Measurements from ENCODE around the gene NBAS. TPM values are rescaled to one million over a fixed set of nuclear protein-coding genes. Genes with fewer than 3 reads are reported as not detected.

NBAS gene
- total and polyA plus RNA-seq, 9 of the 15 experiments (the other 6 are each of a cell fraction or from before 2014, with no cell fraction given): 15.3 to 94.4 (median 69.9) TPM

GRCh38 chr2:15300624-15301573 is 260.2 kb downstream of the NBAS start:
- POLR2A ChIA-PET: interaction anchor here (1.2 kb wide), 1 partner anchor 12 kb away, joined by 4 read pairs; no protein-coding TSS in a partner anchor
- CTCF ChIA-PET (ENCODE audit: low intra/inter-chr PET ratio): no interaction called here
- Histone ChIP-seq H3K9me1 (ENCODE audit: control insufficient read depth, insufficient read depth, low read length) (no peaks in the 10 kb centered on the region), H3K9me3 (replicated peaks; ENCODE audit: control insufficient read depth, insufficient read depth, low read depth, low read length) (no peaks in the 10 kb centered on the region; the same call in 1 of the 2 replicates), H3K4me1 (replicated peaks in 1 of 2; ENCODE audit: control insufficient read depth in 2 of 2, insufficient read depth in 2 of 2, low read length in 2 of 2) (peaks cover 0 to 15% of the 10 kb centered on the region in 2 experiments; a peak in 3 of 5 replicates), H3K27ac (ENCODE audit: extremely low read depth, low read depth, low read length) (no peak overlapping the region), H4K20me1 (replicated peaks; ENCODE audit: control insufficient read depth, insufficient read depth, low read length) (no peaks in the 10 kb centered on the region), H3K79me2 (ENCODE audit: control insufficient read depth, insufficient read depth, low read length) (no peaks in the 10 kb centered on the region), H3K9ac (ENCODE audit: insufficient read depth in 1 of 2, low read depth in 2 of 2, low read length in 2 of 2) (no peak overlapping the region), H3K4me2 (ENCODE audit: insufficient read depth, low read length) (no peak overlapping the region), H3K36me3 (ENCODE audit: control insufficient read depth, insufficient read depth, low read length) (peaks cover 93% of the 10 kb centered on the region), H3K4me3 (no peak overlapping the region), H3K27me3 (ENCODE audit: control insufficient read depth in 2 of 2, insufficient read depth in 2 of 2, low read length in 2 of 2) (no peaks in the 10 kb centered on the region), H2AFZ (ENCODE audit: low read depth, low read length) (no peak overlapping the region)
- FAIRE-seq (no peak), ATAC-seq (no peak), DNase-seq (ENCODE audit: extremely low read depth in 1 of 4, low spot score in 3 of 4) (no peak)
- BruUV-seq (replicated peaks): no TSS peak
- intact Hi-C loops (cut with micrococcal nuclease): no loop called here
- TF ChIP-seq ETV1 (tag; conservative IDR thresholded peaks at IDR 0.05; ENCODE audit: low read depth) (no peak), PHF21A (IDR thresholded peaks at IDR 0.05; ENCODE audit: borderline replicate concordance, low read depth) (no peak)
- 75% methylated on average over 11 of the region's 11 CpGs for WGBS (ENCODE audit: insufficient coverage, low coverage, missing lambda C conversion rate)
- in situ Hi-C loops (cut with MboI): no loop called here

GRCh38 chr2:15299904-15300520 is 261.1 kb downstream of the NBAS start:
- ATAC-seq: no peak
- POLR2A ChIA-PET: no interaction called here
- no peak for TF ChIP-seq SMARCE1 (IDR thresholded peaks at IDR 0.05)
- TF ChIP-seq BRCA1 (IDR thresholded peaks at IDR 0.05): no peak
- TF ChIP-seq BRCA1 (CRISPR knock-in tag; IDR thresholded peaks at IDR 0.05): no peak
- no peak for TF ChIP-seq MYNN (IDR thresholded peaks at IDR 0.05)
- TF ChIP-seq MYNN (CRISPR knock-in tag; IDR thresholded peaks at IDR 0.05): no peak
- no peak for TF ChIP-seq CBX3 (IDR thresholded peaks at IDR 0.05; ENCODE audit: borderline replicate concordance in 1 of 2, low read length in 2 of 2)
- TF ChIP-seq RBM25 (IDR thresholded peaks at IDR 0.05; ENCODE audit: low read depth, low read length, severe bottlenecking): no peak
- TF ChIP-seq BRF2 (IDR thresholded peaks at IDR 0.05; ENCODE audit: borderline replicate concordance, insufficient read depth, insufficient read length): no peak
- no peak for TF ChIP-seq ZNF780A (CRISPR knock-in tag; IDR thresholded peaks at IDR 0.05)
- TF ChIP-seq ZC3H11A (IDR thresholded peaks at IDR 0.05; ENCODE audit: low read depth, low read length): no peak
- TF ChIP-seq NBN (IDR thresholded peaks at IDR 0.05; ENCODE audit: low read depth): no peak
- TF ChIP-seq MAZ (CRISPR knock-in tag; conservative IDR thresholded peaks at IDR 0.05 in 1 of 2, IDR thresholded peaks at IDR 0.05 in 1 of 2): no peak
- no peak for TF ChIP-seq ZNF12 (CRISPR knock-in tag; IDR thresholded peaks at IDR 0.05)

More at GRCh38 chr2:15299904-15300520, 261.1 kb downstream of the NBAS start:
- H3K4me3 ChIP-seq: no peak overlapping the region
- H3K9me1 ChIP-seq (ENCODE audit: control insufficient read depth, insufficient read depth, low read length): no peaks in the 10 kb centered on the region
- H2AFZ ChIP-seq (ENCODE audit: low read depth, low read length): no peak overlapping the region
- BruUV-seq (replicated peaks): no TSS peak
- no peaks in the 10 kb centered on the region; the same call in 1 of the 2 replicates for H3K9me3 ChIP-seq (replicated peaks; ENCODE audit: control insufficient read depth, insufficient read depth, low read depth, low read length)
- no peak overlapping the region for H3K4me2 ChIP-seq (ENCODE audit: insufficient read depth, low read length)
- H3K9ac ChIP-seq (ENCODE audit: insufficient read depth in 1 of 2, low read depth in 2 of 2, low read length in 2 of 2): no peak overlapping the region
- CTCF ChIA-PET (ENCODE audit: low intra/inter-chr PET ratio): no interaction called here
- H3K4me1 ChIP-seq (replicated peaks in 1 of 2; ENCODE audit: control insufficient read depth in 2 of 2, insufficient read depth in 2 of 2, low read length in 2 of 2): peaks cover 0 to 15% of the 10 kb centered on the region in 2 experiments; a peak in 3 of 5 replicates
- H3K27ac ChIP-seq (ENCODE audit: extremely low read depth, low read depth, low read length): no peak overlapping the region
- intact Hi-C loops (cut with micrococcal nuclease): no loop called here
- 93% methylated on average over 4 of the region's 4 CpGs for WGBS (ENCODE audit: insufficient coverage, low coverage, missing lambda C conversion rate)
- H3K27me3 ChIP-seq (ENCODE audit: control insufficient read depth in 2 of 2, insufficient read depth in 2 of 2, low read length in 2 of 2): no peaks in the 10 kb centered on the region
- peaks cover 95% of the 10 kb centered on the region for H3K36me3 ChIP-seq (ENCODE audit: control insufficient read depth, insufficient read depth, low read length)
- H3K79me2 ChIP-seq (ENCODE audit: control insufficient read depth, insufficient read depth, low read length): no peaks in the 10 kb centered on the region
- H4K20me1 ChIP-seq (replicated peaks; ENCODE audit: control insufficient read depth, insufficient read depth, low read length): no peaks in the 10 kb centered on the region
- in situ Hi-C loops (cut with MboI): no loop called here
- FAIRE-seq: no peak
- no peak for DNase-seq (ENCODE audit: extremely low read depth in 1 of 4, low spot score in 3 of 4)

Measured in K562 (cell line).